WTC11 (cell line): Measurements from ENCODE around the gene CACNA1H. TPM values are rescaled to one million over a fixed set of nuclear protein-coding genes. Genes with fewer than 3 reads are reported as not detected.

Source experiments
- ATAC-seq: fragments of 200-7000 bp; cut with Tn5 transposase; 2 replicates; pipeline ENCODE4 v1.10.0; 2021; ENCODE audit warnings: mild to moderate bottlenecking, moderate library complexity
- CTCF ChIA-PET: fragments of 300-600 bp; sonication (Branson Sonifier 250); formaldehyde crosslinking; loops from one replicate; lab custom pipeline; 2021; ENCODE audit warnings: antibody characterized with exemption; lab: Charles Lee
- POLR2A ChIA-PET: fragments of 350-600 bp; sonication (Branson Sonifier 250); formaldehyde crosslinking; loops from one replicate; lab custom pipeline; 2021; ENCODE audit warnings: antibody characterized with exemption; lab: Charles Lee
- DNase-seq: peaks from one replicate; pipeline ENCODE4 v3.0.0; 2021; ENCODE audit warnings: low spot score
- H3K27ac Mint-ChIP-seq: 2 replicates; pipeline ENCODE4 v1.8.0; 2021; ENCODE audit warnings: mixed read lengths
- H3K27me3 Mint-ChIP-seq: 2 replicates; pipeline ENCODE4 v1.8.0; 2021; ENCODE audit warnings: low read depth, mild to moderate bottlenecking, moderate library complexity, mixed read lengths
- H3K36me3 Mint-ChIP-seq: 2 replicates; pipeline ENCODE4 v1.8.0; 2021; ENCODE audit warnings: mixed read lengths
- H3K4me1 Mint-ChIP-seq: 2 replicates; pipeline ENCODE4 v1.8.0; 2022; ENCODE audit warnings: mixed read lengths
- H3K4me3 Mint-ChIP-seq: 2 replicates; pipeline ENCODE4 v1.8.0; 2021; ENCODE audit warnings: mild to moderate bottlenecking, moderate library complexity, mixed read lengths
- H3K9me3 Mint-ChIP-seq: 2 replicates; pipeline ENCODE4 v1.8.0; 2021; ENCODE audit warnings: mixed read lengths
- ATF1 ChIP-seq: sonication (generic); formaldehyde crosslinking; IDR thresholded peaks from 2 replicates; pipeline ENCODE4 v1.8.1; 2023; ENCODE audit warnings: mild to moderate bottlenecking, moderate library complexity, missing genetic modification reagents
- ATF6 ChIP-seq: sonication (generic); formaldehyde crosslinking; IDR thresholded peaks from 2 replicates; pipeline ENCODE4 v1.8.1; 2023; ENCODE audit warnings: mild to moderate bottlenecking, missing genetic modification reagents
- CBFB ChIP-seq: sonication (generic); formaldehyde crosslinking; IDR thresholded peaks from 2 replicates; pipeline ENCODE4 v1.8.1; 2022; ENCODE audit warnings: mild to moderate bottlenecking, low read depth, missing genetic modification reagents
- CREM ChIP-seq: sonication (generic); formaldehyde crosslinking; IDR thresholded peaks from 2 replicates; pipeline ENCODE4 v1.8.1; 2022; ENCODE audit warnings: mild to moderate bottlenecking, missing genetic modification reagents, moderate library complexity
- ELF4 ChIP-seq: sonication (generic); formaldehyde crosslinking; IDR thresholded peaks from 2 replicates; pipeline ENCODE4 v1.8.1; 2022; ENCODE audit warnings: low read depth, mild to moderate bottlenecking, moderate library complexity, missing genetic modification reagents
- EMX1 ChIP-seq: fragments of 250-450 bp; sonication (Bioruptor Pico); IDR thresholded peaks from 2 replicates; pipeline ENCODE4 v1.8.0; 2021; ENCODE audit warnings: mild to moderate bottlenecking
- FOXJ3 ChIP-seq: sonication (generic); formaldehyde crosslinking; IDR thresholded peaks from 2 replicates; pipeline ENCODE4 v1.9.0; 2021; ENCODE audit warnings: missing genetic modification reagents, mild to moderate bottlenecking, borderline replicate concordance
- FOXK1 ChIP-seq: sonication (generic); formaldehyde crosslinking; IDR thresholded peaks from 2 replicates; pipeline ENCODE4 v1.8.0; 2022; ENCODE audit warnings: mild to moderate bottlenecking, moderate library complexity, missing genetic modification reagents
- FOXP1 ChIP-seq: sonication (generic); formaldehyde crosslinking; IDR thresholded peaks from 2 replicates; pipeline ENCODE4 v1.8.0; 2022; ENCODE audit warnings: missing genetic modification reagents, mild to moderate bottlenecking, moderate library complexity, borderline replicate concordance
- KAT7 ChIP-seq: sonication (generic); formaldehyde crosslinking; IDR thresholded peaks from 2 replicates; pipeline ENCODE4 v1.8.1; 2023; ENCODE audit warnings: missing genetic modification reagents, mild to moderate bottlenecking, borderline replicate concordance
- NR2C2 ChIP-seq: sonication (generic); formaldehyde crosslinking; IDR thresholded peaks from 2 replicates; pipeline ENCODE4 v1.8.0; 2022; ENCODE audit warnings: mild to moderate bottlenecking, missing genetic modification reagents
- PRDM15 ChIP-seq: sonication (generic); formaldehyde crosslinking; IDR thresholded peaks from 2 replicates; pipeline ENCODE4 v1.8.0; 2022; ENCODE audit warnings: missing genetic modification reagents
- RORB ChIP-seq: fragments of 250-450 bp; sonication (Bioruptor Pico); IDR thresholded peaks from 2 replicates; pipeline ENCODE4 v1.9.0; 2021; ENCODE audit warnings: mild to moderate bottlenecking
- SMAD4 ChIP-seq: sonication (generic); formaldehyde crosslinking; IDR thresholded peaks from 2 replicates; pipeline ENCODE4 v1.8.0; 2022; ENCODE audit warnings: mild to moderate bottlenecking, missing genetic modification reagents
- TCF7 ChIP-seq: sonication (generic); formaldehyde crosslinking; IDR thresholded peaks from 2 replicates; pipeline ENCODE4 v1.8.0; 2022; ENCODE audit warnings: mild to moderate bottlenecking, low read depth, missing genetic modification reagents, moderate library complexity
- TEAD1 ChIP-seq: sonication (generic); formaldehyde crosslinking; IDR thresholded peaks from 2 replicates; pipeline ENCODE4 v1.8.0; 2022; ENCODE audit warnings: mild to moderate bottlenecking, missing genetic modification reagents
- TEAD4 ChIP-seq: sonication (generic); formaldehyde crosslinking; IDR thresholded peaks from 2 replicates; pipeline ENCODE4 v1.8.0; 2022; ENCODE audit warnings: mild to moderate bottlenecking, missing genetic modification reagents
- TP53 ChIP-seq: sonication (generic); formaldehyde crosslinking; IDR thresholded peaks from 2 replicates; pipeline ENCODE4 v1.8.1; 2023; ENCODE audit warnings: mild to moderate bottlenecking, missing genetic modification reagents
- USF2 ChIP-seq: sonication (generic); formaldehyde crosslinking; IDR thresholded peaks from 2 replicates; pipeline ENCODE4 v1.8.1; 2023; ENCODE audit warnings: mild to moderate bottlenecking, missing genetic modification reagents, moderate library complexity
- ZMAT4 ChIP-seq: fragments of 250-450 bp; sonication (Bioruptor Pico); IDR thresholded peaks from 2 replicates; pipeline ENCODE4 v1.9.0; 2021; ENCODE audit warnings: mild to moderate bottlenecking
- total RNA-seq: library from RNA; stranded (reverse); gene quantifications from 3 replicates; pipeline ENCODE4 v1.2.3, GENCODE V29; 2021

The CACNA1H gene
- total RNA-seq, 1 experiment from 2014 or later, result 38.0 TPM

- CTCF ChIA-PET, result interaction anchor here (0.5 kb wide), 1 partner anchor 179 kb away, joined by 4 read pairs; no protein-coding TSS in a partner anchor
- TF ChIP-seq FOXP1 (CRISPR knock-in tag) (no peak), TP53 (CRISPR knock-in tag) (no peak), PRDM15 (CRISPR knock-in tag) (no peak), TCF7 (CRISPR knock-in tag) (no peak), ATF1 (no peak)
- ATAC-seq, result no peak
- Mint-ChIP-seq H3K9me3 (no peaks in the 10 kb centered on the region), H3K36me3 (no peaks in the 10 kb centered on the region), H3K27me3 (no peaks in the 10 kb centered on the region), H3K4me1 (no peaks in the 10 kb centered on the region), H3K4me3 (no peak overlapping the region), H3K27ac (no peak overlapping the region)
- no peak for DNase-seq
- POLR2A ChIA-PET, result no interaction called here
These were observed 22.5 kb upstream of the CACNA1H start for GRCh38 chr16:1130382-1130781.

GRCh38 chr16:1131378-1131994, 21.4 kb upstream of the CACNA1H start:
- CTCF ChIA-PET, result interaction anchor here (0.6 kb wide), 1 partner anchor 74 kb away, joined by 4 read pairs; no protein-coding TSS in a partner anchor
- H3K36me3 Mint-ChIP-seq, result no peaks in the 10 kb centered on the region
- ATAC-seq (no peak), DNase-seq (no peak)
- no peak overlapping the region for H3K4me3 Mint-ChIP-seq
- H3K27ac Mint-ChIP-seq, result no peak overlapping the region
- no peaks in the 10 kb centered on the region for H3K4me1 Mint-ChIP-seq
- H3K27me3 Mint-ChIP-seq, result no peaks in the 10 kb centered on the region
- TF ChIP-seq EMX1 (CRISPR knock-in tag), result no peak
- no peak for TF ChIP-seq KAT7 (CRISPR knock-in tag)
- no peak for TF ChIP-seq TEAD1 (CRISPR knock-in tag)
- TF ChIP-seq ATF6, result no peak
- TF ChIP-seq ZMAT4 (CRISPR knock-in tag), result no peak
- TF ChIP-seq, all 79 proteins: peak for 0
- H3K9me3 Mint-ChIP-seq, result no peaks in the 10 kb centered on the region
- POLR2A ChIA-PET, result no interaction called here

GRCh38 chr16:1132431-1132830, 20.5 kb upstream of the CACNA1H start:
- no peaks in the 10 kb centered on the region for H3K27me3 Mint-ChIP-seq
- no peak for ATAC-seq
- no peaks in the 10 kb centered on the region for H3K9me3 Mint-ChIP-seq
- no peaks in the 10 kb centered on the region for H3K4me1 Mint-ChIP-seq
- DNase-seq, result no peak
- CTCF ChIA-PET, result interaction anchor here (0.7 kb wide), 1 partner anchor 296 kb away, joined by 3 read pairs; no protein-coding TSS in a partner anchor
- no peak overlapping the region for H3K4me3 Mint-ChIP-seq
- no peak overlapping the region for H3K27ac Mint-ChIP-seq
- POLR2A ChIA-PET, result no interaction called here
- H3K36me3 Mint-ChIP-seq, result no peaks in the 10 kb centered on the region
- TF ChIP-seq FOXJ3 (no peak), CBFB (CRISPR knock-in tag) (no peak), TP53 (CRISPR knock-in tag) (no peak), CREM (CRISPR knock-in tag) (no peak), SMAD4 (CRISPR knock-in tag) (no peak), ATF6 (no peak), TEAD4 (CRISPR knock-in tag) (no peak), NR2C2 (no peak), RORB (CRISPR knock-in tag) (no peak), ZMAT4 (CRISPR knock-in tag) (no peak), ELF4 (CRISPR knock-in tag) (no peak), FOXK1 (CRISPR knock-in tag) (no peak), USF2 (no peak)
